GM23248 (cell line): ENCODE data around the gene NINJ1. TPM values are rescaled to one million over a fixed set of nuclear protein-coding genes. Genes with fewer than 3 reads are reported as not detected.

ENCODE experiments used
- DNase-seq: peaks from one replicate; pipeline ENCODE4 v3.0.0-alpha.2; 2015
- H2AFZ ChIP-seq: fragments of 200-600 bp; sonication (generic); 2 replicates; pipeline ENCODE4 v1.6.1; 2016; ENCODE audit warnings: antibody characterized with exemption
- H3F3A ChIP-seq: fragments of 200-600 bp; sonication (generic); 2 replicates; pipeline ENCODE4 v1.6.1; 2016; ENCODE audit warnings: mild to moderate bottlenecking, antibody characterized with exemption, mixed run types; ENCODE audit not compliant: insufficient read depth
- H3K27ac ChIP-seq: fragments of 200-600 bp; sonication (generic); 2 replicates; pipeline ENCODE4 v1.5.1; 2016; ENCODE audit warnings: mild to moderate bottlenecking
- H3K27me3 ChIP-seq: fragments of 200-600 bp; sonication (generic); replicated peaks from 2 replicates; pipeline ENCODE4 v1.6.1; 2016; ENCODE audit warnings: mild to moderate bottlenecking; ENCODE audit not compliant: insufficient read depth
- H3K36me3 ChIP-seq: fragments of 200-600 bp; sonication (generic); 2 replicates; pipeline ENCODE4 v1.6.1; 2016; ENCODE audit warnings: low read depth, mild to moderate bottlenecking
- H3K4me1 ChIP-seq: fragments of 200-600 bp; sonication (generic); 2 replicates; pipeline ENCODE4 v1.6.1; 2016; ENCODE audit warnings: mild to moderate bottlenecking; ENCODE audit not compliant: insufficient read depth
- H3K4me2 ChIP-seq: fragments of 200-600 bp; sonication (generic); one replicate; pipeline ENCODE4 v1.6.1; 2016; ENCODE audit warnings: mild to moderate bottlenecking; ENCODE audit not compliant: unreplicated experiment
- H3K4me3 ChIP-seq: fragments of 200-600 bp; sonication (generic); 2 replicates; pipeline ENCODE4 v1.5.1; 2016; ENCODE audit warnings: mild to moderate bottlenecking
- H3K79me2 ChIP-seq: fragments of 200-600 bp; sonication (generic); 2 replicates; pipeline ENCODE4 v1.6.1; 2016; ENCODE audit warnings: mild to moderate bottlenecking; ENCODE audit not compliant: insufficient read depth
- H3K9ac ChIP-seq: fragments of 200-600 bp; sonication (generic); 2 replicates; pipeline ENCODE4 v1.6.1; 2016; ENCODE audit warnings: mild to moderate bottlenecking
- H3K9me2 ChIP-seq: fragments of 200-600 bp; sonication (generic); 2 replicates; pipeline ENCODE4 v1.6.1; 2016; ENCODE audit warnings: mixed run types, mild to moderate bottlenecking, moderate library complexity; ENCODE audit not compliant: insufficient read depth
- H3K9me3 ChIP-seq: fragments of 200-600 bp; sonication (generic); one replicate; pipeline ENCODE4 v1.6.1; 2017; ENCODE audit warnings: low read depth
- H4K20me1 ChIP-seq: fragments of 200-600 bp; sonication (generic); 2 replicates; pipeline ENCODE4 v1.6.0; 2016; ENCODE audit not compliant: insufficient read depth
- EZH2 ChIP-seq: fragments of 200-600 bp; sonication (generic); IDR thresholded peaks from 2 replicates; pipeline ENCODE4 v1.6.1; 2018; ENCODE audit warnings: antibody characterized with exemption, mild to moderate bottlenecking; ENCODE audit not compliant: insufficient read depth, poor library complexity, severe bottlenecking
- EZH2phosphoT487 ChIP-seq: fragments of 200-600 bp; sonication (generic); IDR thresholded peaks from 2 replicates; pipeline ENCODE4 v1.6.1; 2018; ENCODE audit warnings: antibody characterized with exemption, moderate library complexity, mild to moderate bottlenecking, low read depth; ENCODE audit not compliant: insufficient read depth
- WGBS, 2 experiments: methylation state at CpG; one replicate each; pipeline ENCODE4 v1.1.6; 2015 to 2017; ENCODE audit warnings: low lambda C conversion rate in 2 of 2, low coverage in 1 of 2; ENCODE audit errors: missing lambda C conversion rate in 2 of 2; 5-methylcytosine and 5-hydroxymethylcytosine counted together
- in situ Hi-C: fragments of 300-500 bp; cut with MboI; formaldehyde crosslinking; loops from 2 replicates; pipeline ENCODE4 v1.15.0; 2020
- polyA plus RNA-seq: library from polyadenylated mRNA; unstranded; fragments of >200 nt; fragmentation: Nextera tagmentation; extraction: Ambion mirVana; gene quantifications from 2 replicates; pipeline ENCODE4 v1.2.1, GENCODE V29; 2016
- total RNA-seq: library from RNA; depleted of rRNA; stranded (reverse); fragments of >200 nt; shearing (Covaris generic); gene quantifications from 2 replicates; pipeline ENCODE4 v1.2.3, GENCODE V29; 2014

NINJ1 gene
- total and polyA plus RNA-seq, 2 experiments from 2014 or later = 24.9 to 44.2 TPM

DNA sequence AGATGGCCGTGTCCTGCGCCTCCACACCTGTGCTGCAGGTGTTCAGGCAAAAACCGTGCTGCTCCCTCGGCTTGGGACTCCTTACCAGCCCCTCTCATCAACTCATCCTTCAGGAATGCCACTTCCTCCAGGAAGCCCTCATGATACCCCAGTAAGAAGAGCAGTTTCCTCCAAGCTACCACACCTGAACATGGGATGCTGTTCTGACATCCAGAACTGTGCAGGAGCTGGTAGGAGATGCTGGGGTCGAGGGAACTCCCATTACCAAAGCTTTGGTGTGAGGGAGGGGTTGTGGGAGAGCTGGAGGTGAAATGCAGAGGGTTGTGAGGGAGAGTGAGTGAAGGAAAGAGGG is 19.1 kb downstream of the NINJ1 start:
- no peaks in the 10 kb centered on the region for H3F3A ChIP-seq
- no peak overlapping the region for H2AFZ ChIP-seq
- WGBS, 2 experiments = 74 to 80% methylated on average over 5 of the region's 5 CpGs
- no peak overlapping the region for H3K4me3 ChIP-seq
- TF ChIP-seq EZH2phosphoT487 (no peak), EZH2 (no peak)
- no peaks in the 10 kb centered on the region for H4K20me1 ChIP-seq
- H3K79me2 ChIP-seq = no peaks in the 10 kb centered on the region
- peaks cover 10% of the 10 kb centered on the region for H3K4me1 ChIP-seq
- no peak overlapping the region for H3K4me2 ChIP-seq
- no peak overlapping the region for H3K27ac ChIP-seq
- H3K9me3 ChIP-seq = no peaks in the 10 kb centered on the region
- no peak for DNase-seq
- H3K9ac ChIP-seq = no peak overlapping the region
- H3K9me2 ChIP-seq = no peaks in the 10 kb centered on the region
- in situ Hi-C loops = no loop called here
- no peaks in the 10 kb centered on the region for H3K36me3 ChIP-seq
- H3K27me3 ChIP-seq = no peaks in the 10 kb centered on the region

DNA sequence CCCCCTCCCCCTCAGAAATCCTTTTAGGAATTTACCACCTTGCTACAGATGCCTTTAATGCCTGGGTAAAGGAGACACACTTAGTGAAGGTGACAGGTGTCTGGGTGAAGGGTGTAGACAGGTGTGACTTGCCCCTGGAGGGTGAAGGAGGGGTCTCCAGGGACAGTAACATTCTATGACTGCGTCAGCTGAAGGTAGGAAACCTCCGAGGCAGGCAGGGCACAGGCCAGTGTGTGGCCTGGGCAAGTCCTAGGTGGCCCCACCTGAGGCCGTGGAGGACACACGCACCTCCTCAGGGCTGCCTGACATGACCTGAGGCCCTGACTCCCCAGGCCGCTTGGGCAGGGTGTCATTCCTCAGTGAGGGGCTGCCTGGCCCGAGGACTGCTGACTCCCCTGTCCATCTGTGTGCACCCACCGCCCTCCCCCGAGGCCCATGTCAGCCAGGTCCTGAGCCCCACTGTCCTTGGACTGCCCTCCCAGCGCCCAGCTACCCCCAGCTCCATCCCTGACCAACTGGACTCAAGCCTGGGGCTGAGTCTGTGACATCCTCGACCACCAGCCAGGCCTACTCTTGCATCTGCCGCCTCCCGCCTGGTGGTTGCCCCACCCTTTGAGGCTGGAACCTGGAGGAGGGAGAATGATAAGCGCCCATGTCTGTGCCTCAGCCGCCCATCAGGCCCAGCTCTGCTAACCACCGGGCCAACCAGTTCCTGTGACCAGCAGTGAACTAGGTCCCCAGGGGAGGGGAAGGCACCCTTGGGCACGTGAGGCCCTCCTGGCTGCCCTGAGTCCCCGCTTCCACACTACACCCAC is 19.7 kb downstream of the NINJ1 start:
- H3F3A ChIP-seq = no peaks in the 10 kb centered on the region
- no peak for DNase-seq
- H3K27ac ChIP-seq = no peak overlapping the region
- H3K9ac ChIP-seq = no peak overlapping the region
- no peak overlapping the region for H3K4me3 ChIP-seq
- no peaks in the 10 kb centered on the region for H3K9me2 ChIP-seq
- no peak overlapping the region for H3K4me2 ChIP-seq
- in situ Hi-C loops = no loop called here
- no peaks in the 10 kb centered on the region for H3K9me3 ChIP-seq
- no peaks in the 10 kb centered on the region for H4K20me1 ChIP-seq
- peaks cover 4% of the 10 kb centered on the region for H3K4me1 ChIP-seq
- H3K79me2 ChIP-seq = no peaks in the 10 kb centered on the region
- no peak for TF ChIP-seq EZH2
- no peak for TF ChIP-seq EZH2phosphoT487
- 88 to 95% methylated on average over 14 to 17 of the region's 17 CpGs for WGBS, 2 experiments
- H2AFZ ChIP-seq = no peak overlapping the region
- no peaks in the 10 kb centered on the region for H3K27me3 ChIP-seq
- no peaks in the 10 kb centered on the region for H3K36me3 ChIP-seq

DNA sequence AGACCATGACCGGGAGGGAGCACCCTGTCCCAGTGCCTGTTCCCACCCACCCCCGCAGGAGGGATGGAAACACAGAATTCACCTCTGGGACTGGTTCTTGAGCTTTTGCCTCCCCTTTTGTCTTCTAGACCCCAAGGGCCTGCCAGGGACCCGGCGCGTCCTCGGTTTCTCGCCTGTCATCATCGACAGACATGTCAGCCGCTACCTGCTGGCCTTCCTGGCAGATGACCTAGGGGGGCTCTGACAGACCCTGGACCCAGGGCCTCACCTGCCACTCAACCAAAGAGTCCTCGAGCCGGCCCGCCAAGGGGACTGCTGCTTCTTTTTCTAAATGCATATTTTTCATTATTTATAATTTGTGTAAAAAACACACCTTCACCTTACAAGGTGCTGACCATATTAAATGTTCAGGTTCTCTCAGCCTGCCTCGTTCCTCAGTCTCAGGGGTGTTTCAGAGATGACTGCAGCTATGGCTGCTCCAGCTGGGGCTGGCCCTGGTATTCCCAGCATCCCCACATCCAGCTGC is 21.1 kb downstream of the NINJ1 start:
- Histone ChIP-seq H3K9ac (no peak overlapping the region), H3K4me1 (peaks cover 4% of the 10 kb centered on the region; the same call in 1 of the 2 replicates), H3K27me3 (no peaks in the 10 kb centered on the region), H3K27ac (no peak overlapping the region), H3K9me3 (no peaks in the 10 kb centered on the region), H2AFZ (no peak overlapping the region), H3K4me3 (no peak overlapping the region), H3K4me2 (no peak overlapping the region), H3F3A (no peaks in the 10 kb centered on the region), H3K36me3 (no peaks in the 10 kb centered on the region), H3K9me2 (no peaks in the 10 kb centered on the region), H3K79me2 (peaks cover 10% of the 10 kb centered on the region; the same call in 1 of the 2 replicates), H4K20me1 (no peaks in the 10 kb centered on the region)
- no peak for DNase-seq
- in situ Hi-C loops = no loop called here
- TF ChIP-seq EZH2 (no peak), EZH2phosphoT487 (no peak)
- 82 to 87% methylated on average over 12 to 13 of the region's 13 CpGs for WGBS, 2 experiments

DNA sequence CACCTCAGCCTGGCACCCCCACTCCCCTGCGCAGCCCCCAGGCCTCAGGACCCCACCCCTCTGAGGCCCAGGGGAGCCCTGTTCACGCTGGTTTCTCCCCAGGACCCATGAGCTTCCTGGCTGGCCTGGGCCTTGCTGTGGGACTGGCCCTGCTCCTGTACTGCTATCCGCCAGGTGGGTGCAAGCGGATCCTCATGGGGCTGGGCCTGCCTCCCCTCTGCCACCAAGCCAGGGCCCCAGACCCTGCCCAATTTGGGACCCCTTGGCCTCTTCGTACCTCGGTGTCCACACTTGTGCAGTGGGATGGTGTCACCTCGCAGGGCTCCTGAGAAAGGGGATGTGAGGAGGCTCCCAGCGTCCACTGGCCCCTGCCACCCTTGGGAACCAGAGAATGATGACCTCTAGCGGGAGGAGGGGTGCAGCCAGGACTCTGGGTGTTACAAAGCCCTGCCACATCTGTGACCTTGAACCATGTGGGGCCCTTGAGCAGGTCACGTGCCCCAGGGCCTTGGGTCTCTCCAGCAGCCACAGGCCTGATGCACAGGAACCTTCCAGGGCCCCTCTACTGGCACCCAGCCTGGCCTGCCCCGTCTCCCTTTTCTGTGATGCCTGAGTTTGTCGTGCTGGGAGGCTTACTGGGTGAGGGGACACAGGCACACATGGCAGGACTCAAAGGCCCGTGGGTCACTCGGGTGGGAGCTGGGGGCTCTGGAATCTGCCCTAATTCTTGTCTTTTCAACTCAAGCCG is 21.8 kb downstream of the NINJ1 start:
- H3K4me1 ChIP-seq = peaks cover 4% of the 10 kb centered on the region; the same call in 1 of the 2 replicates
- no peak overlapping the region for H3K27ac ChIP-seq
- WGBS, 2 experiments = 90 to 94% methylated on average over 14 to 15 of the region's 15 CpGs
- no peak for DNase-seq
- H3K9me3 ChIP-seq = no peaks in the 10 kb centered on the region
- no peaks in the 10 kb centered on the region for H3F3A ChIP-seq
- H3K4me2 ChIP-seq = no peak overlapping the region
- no peaks in the 10 kb centered on the region for H3K9me2 ChIP-seq
- H3K9ac ChIP-seq = no peak overlapping the region
- in situ Hi-C loops = no loop called here
- no peak for TF ChIP-seq EZH2
- TF ChIP-seq EZH2phosphoT487 = no peak
- H3K36me3 ChIP-seq = no peaks in the 10 kb centered on the region
- H2AFZ ChIP-seq = no peak overlapping the region
- peaks cover 17% of the 10 kb centered on the region for H3K79me2 ChIP-seq
- no peaks in the 10 kb centered on the region for H3K27me3 ChIP-seq
- no peak overlapping the region for H3K4me3 ChIP-seq
- H4K20me1 ChIP-seq = no peaks in the 10 kb centered on the region
